NCI-H82 (cell line): ENCODE measurements around the gene CYB5R3.
"Not testable (repeated sequence)": the region's sequence is repeated elsewhere in the genome, so short reads cannot be mapped to it uniquely, and the experiment has no call there.

Experiments
- DNase-seq: peaks from one replicate; lab custom pipeline; 2025; lab: John Stamatoyannopoulos, UW

CYB5R3 gene

DNA sequence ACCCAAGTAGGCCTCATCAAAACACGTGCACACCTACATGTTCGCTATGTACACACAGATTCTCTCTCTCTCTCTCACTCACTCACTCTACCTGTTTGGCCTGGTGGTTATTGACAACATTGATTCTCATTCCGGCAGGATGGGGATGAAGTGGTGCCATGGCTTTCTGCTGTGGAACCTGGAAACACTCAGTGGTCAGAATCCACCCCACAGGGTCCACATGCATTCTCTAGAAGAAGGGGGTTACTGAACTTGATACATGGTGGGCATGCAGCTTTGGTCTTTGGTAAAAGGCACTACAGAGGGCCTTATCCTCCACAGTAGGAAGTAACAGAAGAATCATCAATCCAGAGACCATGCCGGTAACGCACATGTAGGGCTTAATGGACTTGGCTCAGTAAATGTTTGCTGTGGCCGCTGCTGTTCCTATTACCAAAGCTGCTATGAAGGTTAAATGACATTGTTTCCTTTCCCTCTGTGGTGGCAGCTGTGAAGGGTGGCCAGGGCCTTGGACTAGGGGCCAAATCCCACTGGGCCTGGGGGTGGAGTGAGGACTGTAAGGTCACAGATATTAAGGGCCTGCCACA is 47.2 kb downstream of the CYB5R3 start:
- no peak for DNase-seq

DNA sequence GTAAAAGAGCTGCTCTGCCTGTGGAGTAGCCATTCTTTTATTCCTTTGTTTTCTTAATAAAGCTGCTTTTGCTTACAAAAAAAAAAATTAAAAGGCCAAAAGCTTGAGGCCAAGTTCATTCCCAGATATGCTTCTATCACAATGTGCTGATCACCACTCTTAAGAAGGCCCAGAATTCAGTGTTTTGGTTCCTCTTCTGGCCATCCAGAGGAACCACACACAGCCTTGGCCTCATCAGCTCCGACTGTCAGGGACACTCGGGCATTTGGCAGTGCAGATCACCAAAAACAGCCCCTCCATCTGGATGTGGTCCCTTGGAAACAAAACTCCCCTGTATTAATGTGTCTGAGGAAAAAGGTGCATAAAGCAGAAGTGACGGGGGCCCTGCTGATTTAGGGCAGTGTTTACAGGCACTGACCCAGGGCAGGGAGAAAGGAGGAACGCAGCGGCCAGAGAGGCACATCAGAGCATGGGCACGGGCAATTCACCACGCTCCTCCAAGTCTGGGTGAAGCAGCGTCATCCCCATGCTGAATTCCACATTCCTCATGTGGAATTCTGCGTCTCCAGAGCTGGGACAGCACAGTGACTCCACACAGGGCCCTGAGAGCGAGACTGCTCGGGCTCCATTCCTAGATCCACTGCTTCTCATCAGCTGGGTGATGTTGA is 52.2 kb downstream of the CYB5R3 start:
- no peak for DNase-seq

GRCh38 chr22:42596336-42596735 is 52.9 kb downstream of the CYB5R3 start:
- no peak for DNase-seq

DNA sequence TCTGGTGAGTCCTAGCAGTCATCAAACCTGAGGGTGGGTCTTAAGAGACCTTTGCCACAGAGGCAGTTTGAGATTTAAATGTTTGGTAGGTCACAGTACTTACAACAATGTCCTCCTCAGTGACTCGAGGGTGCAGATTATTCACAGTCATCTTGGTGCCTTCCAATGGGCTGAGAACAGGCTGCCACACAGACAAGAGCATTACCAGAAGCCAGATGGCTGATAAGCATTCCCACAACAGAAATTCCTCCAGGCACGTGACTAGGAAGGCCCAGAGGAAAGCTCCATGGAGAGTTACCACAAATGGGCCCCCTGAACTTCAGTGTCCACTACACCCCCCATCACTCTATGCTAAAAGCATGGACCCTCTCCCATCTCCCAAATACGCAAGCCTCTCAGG is 53.8 kb downstream of the CYB5R3 start:
- no peak for DNase-seq

DNA sequence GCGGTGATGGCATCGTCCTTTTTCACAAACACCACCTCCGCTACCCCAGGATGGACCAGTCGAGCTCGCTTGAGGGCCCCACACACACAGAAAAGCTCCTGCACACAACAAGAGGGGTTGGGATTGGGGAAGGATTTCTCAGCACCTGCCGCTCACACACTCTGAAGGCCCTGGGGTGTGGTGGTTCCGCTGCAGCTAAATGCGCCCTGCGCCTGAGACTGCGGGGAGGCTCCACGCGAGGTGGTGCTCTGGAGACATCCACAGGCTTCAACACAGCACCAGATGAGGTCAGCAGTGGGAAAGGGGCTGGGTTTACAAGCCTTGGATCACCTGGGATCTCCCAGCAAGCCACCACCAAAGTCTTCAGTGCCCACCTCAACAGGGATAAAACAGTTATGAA is 57.2 kb downstream of the CYB5R3 start:
- DNase-seq = no peak

DNA sequence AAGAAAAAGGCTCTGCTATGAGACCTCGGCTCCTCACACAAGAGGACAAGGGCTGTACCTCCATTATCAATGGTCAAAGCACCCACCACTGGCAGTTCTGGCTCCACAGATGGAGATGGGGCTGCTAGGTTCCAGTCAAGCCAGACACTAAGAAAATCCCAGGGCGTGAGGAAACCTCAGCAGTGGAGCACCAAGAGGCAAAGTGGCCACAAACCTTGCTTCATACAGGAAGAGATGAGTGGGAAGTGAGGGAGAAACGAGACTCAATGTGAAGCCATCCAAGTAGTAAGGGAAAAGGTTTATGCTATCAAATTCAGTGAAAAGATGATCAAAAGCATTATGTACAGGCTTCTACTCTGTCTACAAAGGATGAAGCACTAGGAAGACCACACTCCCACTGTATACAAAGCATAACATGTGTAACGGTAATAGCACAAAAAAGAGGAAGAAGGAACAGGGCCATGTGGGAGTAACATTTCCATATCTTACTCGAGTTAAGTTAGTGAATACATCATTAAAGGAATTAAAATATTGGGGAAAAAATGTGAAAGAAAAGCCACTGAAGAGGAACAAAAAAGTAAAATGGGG is 61.5 kb downstream of the CYB5R3 start:
- DNase-seq = no peak

GRCh38 chr22:42586381-42586780 is 62.8 kb downstream of the CYB5R3 start:
- DNase-seq = no peak

DNA sequence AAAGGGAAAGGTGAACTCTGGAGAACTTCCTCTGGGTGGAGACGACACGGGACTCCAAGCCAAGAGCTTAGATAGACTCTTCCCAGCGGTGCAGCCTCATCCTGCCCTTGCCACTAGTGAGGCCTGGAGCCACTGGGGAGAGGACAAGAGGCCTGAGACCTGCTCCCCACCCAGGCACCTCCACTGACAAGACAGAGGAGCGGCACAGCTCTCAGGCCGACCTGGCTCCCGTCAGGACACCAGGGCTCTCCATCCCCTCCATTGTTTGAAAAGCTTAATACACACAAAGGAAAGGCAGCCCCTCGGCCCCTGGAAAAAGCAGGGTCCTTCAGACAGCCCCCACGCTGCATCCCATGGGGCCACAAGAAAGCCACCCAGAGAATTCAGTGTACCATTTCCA is 64.1 kb downstream of the CYB5R3 start:
- no peak for DNase-seq

DNA sequence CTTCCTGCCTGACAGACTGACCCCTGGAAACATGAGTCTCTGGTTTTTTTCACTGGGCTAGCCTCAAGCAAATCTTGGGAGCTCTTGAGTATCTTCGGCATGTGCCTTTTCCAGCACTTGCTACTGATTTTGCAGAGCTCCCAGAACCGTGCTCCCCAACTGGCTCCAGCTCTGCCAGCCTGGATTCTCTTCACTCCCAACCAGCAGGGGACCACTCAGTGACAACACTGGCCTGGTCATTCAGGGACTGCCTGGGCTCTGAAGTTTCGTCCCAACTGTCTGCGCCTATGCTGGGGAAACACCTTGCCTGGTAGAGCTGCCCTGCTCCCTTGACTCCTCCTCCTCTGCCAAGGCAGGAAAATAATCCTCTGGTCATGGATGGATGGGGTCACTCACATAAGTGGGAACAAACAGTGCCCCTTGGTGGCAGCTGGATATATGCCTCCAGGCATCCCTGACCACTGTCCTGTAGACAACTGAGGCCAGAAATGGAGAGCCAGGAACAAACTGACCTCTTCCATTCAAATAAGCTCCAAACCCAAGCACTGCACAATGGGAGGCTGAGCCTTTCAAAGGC is 64.7 kb downstream of the CYB5R3 start:
- no peak for DNase-seq

GRCh38 chr22:42582987-42583386 is 66.2 kb downstream of the CYB5R3 start:
- no peak for DNase-seq

DNA sequence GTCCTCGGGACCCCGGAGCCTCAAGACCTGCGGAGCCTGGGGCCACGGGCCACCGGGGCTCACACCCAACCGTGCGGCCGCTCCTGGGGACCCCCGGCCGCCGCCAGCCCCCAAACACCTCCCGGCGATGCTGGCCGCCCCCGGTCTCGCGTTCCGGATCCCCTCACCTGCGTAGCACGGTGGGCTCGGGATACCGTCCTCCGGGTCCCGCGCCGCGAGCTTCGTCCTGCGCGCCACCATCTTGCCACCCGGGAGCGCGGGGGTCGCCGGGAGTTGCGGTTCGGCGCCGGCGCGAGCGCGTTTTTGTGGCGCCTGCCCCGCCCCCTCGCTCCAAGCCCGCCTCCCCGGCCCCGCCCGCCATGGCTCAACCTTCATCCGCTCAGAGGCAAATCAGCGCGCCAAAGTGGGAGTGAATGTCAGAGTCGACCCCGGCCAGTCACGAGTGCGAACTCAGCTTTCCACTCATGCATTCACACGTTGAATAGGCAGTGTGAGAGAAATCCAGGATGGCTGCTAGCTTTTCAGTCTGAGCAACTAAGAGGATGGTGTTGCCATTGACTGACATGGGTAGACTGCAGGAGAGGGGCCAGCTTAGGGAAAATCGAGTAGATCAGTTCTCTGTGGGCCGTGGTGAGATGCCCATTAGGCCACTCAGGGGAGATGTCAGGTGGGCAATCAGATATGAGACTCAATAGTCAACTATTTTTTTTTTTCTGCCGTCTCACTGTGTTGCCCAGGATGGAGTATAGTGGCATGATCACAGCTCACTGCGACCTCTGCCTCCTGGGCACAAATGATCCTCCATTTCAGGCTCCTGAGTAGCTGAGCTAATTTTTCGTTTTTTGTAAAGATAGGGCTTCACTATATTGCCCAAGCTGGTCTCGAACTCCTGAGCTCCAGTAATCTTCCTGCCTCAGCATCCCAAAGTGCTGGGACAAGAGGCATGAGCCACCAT is 67.2 kb downstream of the CYB5R3 start:
- peak; percentile 84 for DNase-seq

- DNase-seq = not testable (repeated sequence)
These were observed 67.9 kb downstream of the CYB5R3 start for GRCh38 chr22:42581194-42581761.

- DNase-seq = not testable (repeated sequence)
These were observed 69.2 kb downstream of the CYB5R3 start for GRCh38 chr22:42580040-42580439.

GRCh38 chr22:42577623-42578240 is 71.5 kb downstream of the CYB5R3 start:
- DNase-seq = no peak

DNA sequence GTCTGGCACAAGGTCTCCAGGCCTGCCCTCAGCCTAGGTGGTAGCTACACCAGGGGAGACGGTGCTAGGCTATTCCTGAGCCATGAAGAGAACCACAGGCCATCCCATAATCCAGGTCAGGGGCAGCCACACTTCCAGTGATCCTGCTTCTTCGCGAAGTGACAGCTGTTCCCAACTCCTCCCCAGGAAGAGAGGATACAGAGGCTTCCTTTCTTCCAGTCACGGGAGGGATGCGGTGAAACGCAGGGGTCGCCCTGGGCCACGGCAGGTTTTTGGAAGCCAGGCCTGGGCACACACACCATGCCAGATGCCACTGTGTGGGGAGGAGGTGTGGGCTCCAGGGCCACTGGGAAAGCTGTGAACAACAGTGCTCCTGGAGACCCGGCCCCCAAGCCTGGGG is 72.1 kb downstream of the CYB5R3 start:
- DNase-seq = not testable (repeated sequence)

DNA sequence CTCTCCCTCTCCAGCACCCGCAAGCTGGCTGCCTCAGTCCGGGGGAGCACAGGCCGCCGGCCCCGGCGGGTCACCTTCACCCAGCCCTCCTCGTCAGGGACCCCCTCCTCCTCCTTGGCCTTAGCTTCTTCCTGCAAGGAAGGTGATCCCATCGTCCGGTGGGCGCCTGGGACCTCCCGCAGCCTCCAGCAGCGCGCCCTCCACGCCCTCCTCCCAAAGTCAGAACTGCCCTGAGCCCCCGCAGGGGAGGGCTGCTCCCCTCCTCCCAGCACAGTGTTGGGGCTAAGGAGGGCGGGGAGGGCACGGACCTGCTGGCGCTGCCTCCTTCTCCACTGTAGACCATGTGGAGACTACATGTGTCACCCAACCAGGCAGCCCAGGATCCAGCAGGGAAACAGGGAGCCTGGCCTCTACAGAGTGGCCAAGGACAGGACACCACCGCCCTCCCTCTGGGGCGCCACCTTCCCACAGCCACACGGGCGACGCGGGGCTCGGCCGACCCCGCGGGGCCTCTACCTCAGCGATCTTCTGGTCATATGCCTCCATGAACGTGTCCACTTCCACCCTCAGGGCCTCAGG is 73.1 kb downstream of the CYB5R3 start:
- DNase-seq = not testable (repeated sequence)

- DNase-seq = not testable (repeated sequence)
These were observed 74.7 kb downstream of the CYB5R3 start for GRCh38 chr22:42574468-42574867.

- DNase-seq = not testable (repeated sequence)
These were observed 75.1 kb downstream of the CYB5R3 start for GRCh38 chr22:42574046-42574445.

DNA sequence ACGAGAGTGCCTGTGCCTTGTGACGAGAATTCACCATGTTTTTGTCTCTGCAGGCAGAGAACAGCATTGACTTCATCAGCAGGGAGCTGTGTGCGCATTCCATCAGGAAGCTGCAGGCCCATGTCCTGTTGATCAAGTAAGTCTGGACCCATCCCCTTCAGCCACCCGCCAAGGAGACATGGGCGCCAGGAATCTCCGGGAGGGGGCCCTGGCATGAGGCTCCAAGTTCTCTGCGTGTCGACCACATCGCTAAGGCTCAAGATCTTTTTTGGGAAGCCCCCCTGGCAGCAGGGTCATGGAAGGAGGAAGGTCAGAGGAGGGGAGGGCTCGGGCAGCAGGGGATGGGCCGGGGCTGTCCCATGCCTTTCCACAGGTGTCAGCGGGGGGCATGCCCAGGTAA is 78.1 kb downstream of the CYB5R3 start:
- DNase-seq = not testable (repeated sequence)

DNA sequence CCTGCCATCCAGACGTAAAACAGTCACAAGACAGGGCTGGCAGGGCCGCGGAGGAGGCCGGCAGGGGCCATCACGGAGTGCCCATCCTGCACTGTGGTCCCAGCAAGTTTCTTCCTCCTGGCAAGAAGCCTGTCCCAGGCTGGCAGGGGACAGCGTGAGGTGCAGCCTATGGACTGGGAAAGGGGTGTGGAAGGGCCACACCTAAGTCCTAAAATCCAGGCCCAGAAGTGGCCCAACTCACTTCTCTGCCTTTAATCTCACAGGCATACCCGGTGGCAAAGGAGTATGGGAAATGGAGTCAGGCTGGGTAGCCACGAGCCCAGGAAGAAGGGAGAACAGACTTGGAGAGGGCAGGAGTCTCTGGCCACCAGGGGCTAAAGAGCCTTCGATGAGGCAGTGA is 78.6 kb downstream of the CYB5R3 start:
- not testable (repeated sequence) for DNase-seq

DNA sequence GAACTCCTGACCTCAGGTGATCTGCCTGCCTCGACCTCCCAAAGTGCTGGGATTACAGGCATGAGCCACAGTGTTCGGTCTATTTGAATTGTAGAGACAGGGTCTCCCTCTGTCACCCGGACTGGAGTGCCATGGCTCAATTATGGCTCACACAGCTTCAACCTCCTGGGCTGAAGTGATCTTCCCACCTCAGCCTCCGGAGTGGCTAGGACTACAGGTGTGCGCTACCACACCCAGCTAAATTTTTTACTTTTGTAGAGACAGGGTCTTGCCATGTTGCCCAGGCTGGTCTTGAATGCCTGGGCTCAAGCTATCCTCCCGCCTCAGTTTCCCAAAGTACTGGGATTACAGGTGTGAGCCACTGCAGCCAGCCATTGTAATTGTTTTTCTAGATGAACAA is 81.2 kb downstream of the CYB5R3 start:
- DNase-seq = not testable (repeated sequence)
